Measurements from ENCODE around the gene HIGD1B.

GRCh38 chr17:44832805-44833204, 14.9 kb upstream of the HIGD1B start:
- TF ChIP-seq CTCF (IDR thresholded peaks at IDR 0.05 in 4 of 5, conservative IDR thresholded peaks at IDR 0.05 in 1 of 5) (no peak), POLR2A (IDR thresholded peaks at IDR 0.05) (no peak)
